Suprapubic skin (tissue), 4 donors: ENCODE measurements around the gene DDRGK1.

Experiments used
- EP300 ChIP-seq: sonication (generic); formaldehyde crosslinking; IDR thresholded peaks from one replicate; pipeline ENCODE4 v1.6.1; 2017; ENCODE audit warnings: antibody characterized with exemption
- POLR2A ChIP-seq, 2 donors: fragments of 450-650 bp; IDR thresholded peaks; one replicate each; pipeline ENCODE4 v1.6.1; 2017; ENCODE audit warnings: antibody characterized with exemption in 2 of 2, mild to moderate bottlenecking in 2 of 2, moderate library complexity in 2 of 2
- POLR2AphosphoS5 ChIP-seq, 3 donors: sonication (generic); formaldehyde crosslinking; IDR thresholded peaks; one replicate each; pipeline ENCODE4 v1.6.1; 2017; ENCODE audit warnings: antibody characterized with exemption in 3 of 3
- TF ChIP-seq, protein P1 (sequence below), 2 donors: fragments of 200-600 bp in 1 of 2; fragments of 450-650 bp in 1 of 2; sonication (generic) in 1 of 2; IDR thresholded peaks; one replicate each; pipeline ENCODE4 v1.5.1; 2016 to 2019; ENCODE audit warnings: antibody characterized with exemption in 2 of 2, mild to moderate bottlenecking in 1 of 2, moderate library complexity in 1 of 2

DNA sequence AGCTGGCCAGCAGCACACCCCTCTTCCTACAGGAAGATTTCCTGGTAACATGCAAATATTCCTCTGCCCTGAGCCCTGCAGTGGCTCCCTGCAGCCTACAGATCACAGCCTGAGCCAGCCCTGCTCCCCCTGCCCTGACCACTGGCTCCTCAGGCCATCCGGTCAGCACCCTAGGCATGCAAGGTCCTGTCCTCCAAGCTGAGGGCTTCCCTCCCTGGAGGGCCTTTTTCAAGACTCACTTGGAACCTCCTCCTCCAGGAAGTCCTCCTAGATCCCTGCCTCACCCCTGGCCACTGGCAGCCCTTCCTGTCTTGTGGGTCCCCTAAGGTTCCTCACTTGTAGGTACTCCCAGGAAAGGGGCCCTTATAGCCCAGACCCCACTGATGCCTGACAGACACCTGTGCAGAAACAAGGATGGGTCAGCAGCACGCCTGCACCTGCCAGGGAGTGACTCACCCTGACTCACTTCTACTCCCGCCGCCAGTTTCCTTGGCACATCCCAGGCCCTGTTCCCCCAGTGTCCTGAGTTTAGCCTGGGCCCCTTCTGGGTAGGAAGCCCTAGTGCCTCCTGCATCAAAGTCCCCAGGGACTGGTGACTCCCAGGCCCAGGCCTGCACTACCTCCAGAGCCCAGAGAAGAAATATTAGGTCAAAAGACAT is 31.3 kb upstream of the DDRGK1 start:
- TF ChIP-seq POLR2A (IDR thresholded peaks at IDR 0.05): no peak
- TF ChIP-seq, protein P1, sequence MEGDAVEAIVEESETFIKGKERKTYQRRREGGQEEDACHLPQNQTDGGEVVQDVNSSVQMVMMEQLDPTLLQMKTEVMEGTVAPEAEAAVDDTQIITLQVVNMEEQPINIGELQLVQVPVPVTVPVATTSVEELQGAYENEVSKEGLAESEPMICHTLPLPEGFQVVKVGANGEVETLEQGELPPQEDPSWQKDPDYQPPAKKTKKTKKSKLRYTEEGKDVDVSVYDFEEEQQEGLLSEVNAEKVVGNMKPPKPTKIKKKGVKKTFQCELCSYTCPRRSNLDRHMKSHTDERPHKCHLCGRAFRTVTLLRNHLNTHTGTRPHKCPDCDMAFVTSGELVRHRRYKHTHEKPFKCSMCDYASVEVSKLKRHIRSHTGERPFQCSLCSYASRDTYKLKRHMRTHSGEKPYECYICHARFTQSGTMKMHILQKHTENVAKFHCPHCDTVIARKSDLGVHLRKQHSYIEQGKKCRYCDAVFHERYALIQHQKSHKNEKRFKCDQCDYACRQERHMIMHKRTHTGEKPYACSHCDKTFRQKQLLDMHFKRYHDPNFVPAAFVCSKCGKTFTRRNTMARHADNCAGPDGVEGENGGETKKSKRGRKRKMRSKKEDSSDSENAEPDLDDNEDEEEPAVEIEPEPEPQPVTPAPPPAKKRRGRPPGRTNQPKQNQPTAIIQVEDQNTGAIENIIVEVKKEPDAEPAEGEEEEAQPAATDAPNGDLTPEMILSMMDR (IDR thresholded peaks at IDR 0.05): no peak
- no peak for TF ChIP-seq EP300
- no peak for TF ChIP-seq POLR2AphosphoS5 (IDR thresholded peaks at IDR 0.05)
